GM23338 (cell line): ENCODE measurements around the gene ADTRP. TPM values are rescaled to one million over a fixed set of nuclear protein-coding genes. Genes with fewer than 3 reads are reported as not detected.

ENCODE experiments used
- ATAC-seq: fragments of 200-7000 bp; cut with Tn5 transposase; 3 replicates; pipeline ENCODE4 v1.9.1; 2020
- DNase-seq: peaks from one replicate; pipeline ENCODE4 v3.0.0-alpha.2; 2015; ENCODE audit warnings: low spot score
- H2AFZ ChIP-seq: fragments of 200-600 bp; sonication (generic); 2 replicates; pipeline ENCODE4 v1.8.0; 2016; ENCODE audit warnings: antibody characterized with exemption, mild to moderate bottlenecking, moderate library complexity
- H3F3A ChIP-seq: fragments of 200-600 bp; sonication (generic); replicated peaks from 2 replicates; pipeline ENCODE4 v1.8.0; 2017; ENCODE audit warnings: antibody characterized with exemption, mixed run types, low read depth
- H3K27ac ChIP-seq: fragments of 200-600 bp; sonication (generic); 2 replicates; pipeline ENCODE4 v1.6.1; 2016; ENCODE audit warnings: low read depth
- H3K27me3 ChIP-seq: fragments of 200-600 bp; sonication (generic); 2 replicates; pipeline ENCODE4 v1.8.0; 2016; ENCODE audit warnings: mild to moderate bottlenecking, mixed run types, moderate library complexity; ENCODE audit not compliant: insufficient read depth
- H3K36me3 ChIP-seq: fragments of 200-600 bp; sonication (generic); 2 replicates; pipeline ENCODE4 v1.8.0; 2016; ENCODE audit warnings: mild to moderate bottlenecking; ENCODE audit not compliant: insufficient read depth
- H3K4me1 ChIP-seq: fragments of 200-600 bp; sonication (generic); 2 replicates; pipeline ENCODE4 v1.8.0; 2016; ENCODE audit warnings: mild to moderate bottlenecking, moderate library complexity; ENCODE audit not compliant: insufficient read depth
- H3K4me2 ChIP-seq: fragments of 200-600 bp; sonication (generic); 2 replicates; pipeline ENCODE4 v1.7.1; 2017; ENCODE audit warnings: mixed run types
- H3K4me3 ChIP-seq: fragments of 200-600 bp; sonication (generic); 2 replicates; pipeline ENCODE4 v1.6.1; 2016; ENCODE audit warnings: mixed run types
- H3K79me2 ChIP-seq: fragments of 200-600 bp; sonication (generic); replicated peaks from 2 replicates; pipeline ENCODE4 v1.8.0; 2017; ENCODE audit warnings: mild to moderate bottlenecking; ENCODE audit not compliant: insufficient read depth
- H3K9me2 ChIP-seq: fragments of 200-600 bp; sonication (generic); 2 replicates; pipeline ENCODE4 v1.8.0; 2017; ENCODE audit not compliant: insufficient read depth
- H4K20me1 ChIP-seq: fragments of 200-600 bp; sonication (generic); replicated peaks from 2 replicates; pipeline ENCODE4 v1.8.0; 2017; ENCODE audit warnings: mild to moderate bottlenecking; ENCODE audit not compliant: insufficient read depth
- H3K27ac Mint-ChIP-seq: 2 replicates; pipeline ENCODE4 v1.8.0; 2020; ENCODE audit warnings: inconsistent platforms, mild to moderate bottlenecking, moderate library complexity, mixed read lengths
- H3K27me3 Mint-ChIP-seq: 3 replicates; pipeline ENCODE4 v1.8.0; 2022; ENCODE audit warnings: low read depth, mild to moderate bottlenecking, moderate library complexity, mixed read lengths, inconsistent platforms; ENCODE audit not compliant: insufficient read depth, poor library complexity
- H3K36me3 Mint-ChIP-seq: 3 replicates; pipeline ENCODE4 v1.8.0; 2021; ENCODE audit warnings: low read depth, mild to moderate bottlenecking, inconsistent platforms, moderate library complexity, mixed read lengths
- H3K4me1 Mint-ChIP-seq: 3 replicates; pipeline ENCODE4 v1.8.0; 2020; ENCODE audit warnings: mild to moderate bottlenecking, inconsistent platforms, mixed read lengths
- H3K4me3 Mint-ChIP-seq: 3 replicates; pipeline ENCODE4 v1.8.0; 2021; ENCODE audit warnings: moderate library complexity, mild to moderate bottlenecking, inconsistent platforms, mixed read lengths
- H3K9me3 Mint-ChIP-seq: 3 replicates; pipeline ENCODE4 v1.8.0; 2020; ENCODE audit warnings: moderate library complexity, mild to moderate bottlenecking, inconsistent platforms, mixed read lengths
- CREB1 ChIP-seq: fragments of 250-450 bp; sonication (Bioruptor Pico); IDR thresholded peaks from 2 replicates; pipeline ENCODE4 v1.5.0; 2020; ENCODE audit warnings: low read depth, mild to moderate bottlenecking, moderate library complexity
- EZH2 ChIP-seq: fragments of 200-600 bp; sonication (generic); IDR thresholded peaks from one replicate; pipeline ENCODE4 v1.8.0; 2017; ENCODE audit warnings: antibody characterized with exemption, mild to moderate bottlenecking, low read depth; ENCODE audit not compliant: unreplicated experiment
- JUNB ChIP-seq: IDR thresholded peaks from one replicate; pipeline ENCODE4 v1.6.1; 2016; ENCODE audit warnings: antibody characterized with exemption; ENCODE audit not compliant: unreplicated experiment
- NANOG ChIP-seq: IDR thresholded peaks from 2 replicates; pipeline ENCODE4 v1.6.1; 2016; ENCODE audit warnings: antibody characterized with exemption, borderline replicate concordance
- POLR2AphosphoS5 ChIP-seq: IDR thresholded peaks from 2 replicates; pipeline ENCODE4 v1.6.1; 2016; ENCODE audit warnings: antibody characterized with exemption, low read depth
- STAT1 ChIP-seq: IDR thresholded peaks from one replicate; pipeline ENCODE4 v1.6.1; 2016; ENCODE audit warnings: antibody characterized with exemption; ENCODE audit not compliant: unreplicated experiment
- ZNF114 ChIP-seq: fragments of 250-450 bp; sonication (Bioruptor Pico); IDR thresholded peaks from 2 replicates; pipeline ENCODE4 v1.5.0; 2020; ENCODE audit warnings: mild to moderate bottlenecking, moderate library complexity
- ZNF331 ChIP-seq: fragments of 250-450 bp; sonication (Bioruptor Pico); IDR thresholded peaks from 2 replicates; pipeline ENCODE4 v1.5.0; 2020; ENCODE audit warnings: low read depth, mild to moderate bottlenecking, moderate library complexity
- polyA plus RNA-seq: library from polyadenylated mRNA; unstranded; fragments of >200 nt; fragmentation: Nextera tagmentation; extraction: Ambion mirVana; gene quantifications from 2 replicates; pipeline ENCODE4 v1.2.1, GENCODE V29; 2016
- total RNA-seq: library from RNA; depleted of rRNA; stranded (reverse); fragments of >200 nt; shearing (Covaris generic); gene quantifications from 2 replicates; pipeline ENCODE4 v1.2.3, GENCODE V29; 2014
- TF ChIP-seq, protein P1 (sequence below), 2 experiments: fragments of 200-600 bp in 1 of 2; sonication (generic) in 1 of 2; conservative IDR thresholded peaks; 2 replicates each; pipeline versions ENCODE4 v1.5.1 to v1.6.1; 2016 to 2017; ENCODE audit warnings: antibody characterized with exemption in 2 of 2, low read depth in 2 of 2, mild to moderate bottlenecking in 2 of 2, moderate library complexity in 1 of 2
- TF ChIP-seq, protein P2 (sequence below): fragments of 250-450 bp; sonication (Bioruptor Pico); IDR thresholded peaks from 2 replicates; pipeline ENCODE4 v1.5.0; 2020; ENCODE audit warnings: mild to moderate bottlenecking, moderate library complexity

ADTRP gene
- total and polyA plus RNA-seq, 2 experiments from 2014 or later: not detected

DNA sequence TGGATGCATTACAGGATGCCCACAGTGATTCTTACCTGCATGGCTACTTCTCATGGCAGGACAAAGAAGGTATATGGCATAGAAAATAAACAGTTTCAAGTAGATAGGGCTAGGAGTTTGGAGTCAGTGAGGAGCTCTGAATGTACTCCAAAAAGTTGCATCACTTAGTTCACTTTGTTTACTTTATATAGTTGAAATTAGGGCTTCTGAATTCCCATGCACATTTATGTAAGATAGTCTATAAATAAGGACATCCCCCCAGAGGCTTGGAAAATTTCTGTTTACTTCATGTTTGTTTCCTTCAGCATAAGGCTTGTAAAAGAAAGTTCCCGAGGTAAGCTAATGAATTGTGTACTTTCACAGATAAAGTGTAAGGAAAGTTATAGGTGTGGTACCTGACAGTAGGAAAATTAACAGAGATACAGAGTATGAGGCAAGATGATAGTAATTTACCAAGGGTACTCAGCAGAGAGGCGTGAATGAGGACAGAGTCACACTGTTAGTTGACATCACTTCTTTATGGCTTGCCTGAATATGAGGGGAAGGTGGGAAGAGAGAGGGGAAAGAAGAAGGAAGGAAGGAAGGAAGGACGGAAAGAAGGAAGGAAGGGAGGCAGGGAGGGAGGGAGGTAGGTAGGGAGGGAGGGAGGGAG, 51.1 kb downstream of the ADTRP start:
- Histone ChIP-seq H3K4me3 (no peak overlapping the region), H3F3A (no peaks in the 10 kb centered on the region), H3K4me1 (no peaks in the 10 kb centered on the region), H3K27ac (no peak overlapping the region), H3K79me2 (no peaks in the 10 kb centered on the region), H3K36me3 (no peaks in the 10 kb centered on the region), H3K9me2 (no peaks in the 10 kb centered on the region; the same call in 1 of the 2 replicates), H4K20me1 (no peaks in the 10 kb centered on the region), H2AFZ (no peak overlapping the region), H3K27me3 (no peaks in the 10 kb centered on the region), H3K4me2 (no peak overlapping the region)
- DNase-seq (no peak), ATAC-seq (no peak)
- peaks cover 5% of the 10 kb centered on the region for H3K4me1 Mint-ChIP-seq
- no peak for TF ChIP-seq JUNB
- no peak for TF ChIP-seq NANOG
- no peak for TF ChIP-seq STAT1
- no peak for TF ChIP-seq ZNF331 (CRISPR knock-in tag)
- TF ChIP-seq POLR2AphosphoS5: no peak
- TF ChIP-seq, protein P1, sequence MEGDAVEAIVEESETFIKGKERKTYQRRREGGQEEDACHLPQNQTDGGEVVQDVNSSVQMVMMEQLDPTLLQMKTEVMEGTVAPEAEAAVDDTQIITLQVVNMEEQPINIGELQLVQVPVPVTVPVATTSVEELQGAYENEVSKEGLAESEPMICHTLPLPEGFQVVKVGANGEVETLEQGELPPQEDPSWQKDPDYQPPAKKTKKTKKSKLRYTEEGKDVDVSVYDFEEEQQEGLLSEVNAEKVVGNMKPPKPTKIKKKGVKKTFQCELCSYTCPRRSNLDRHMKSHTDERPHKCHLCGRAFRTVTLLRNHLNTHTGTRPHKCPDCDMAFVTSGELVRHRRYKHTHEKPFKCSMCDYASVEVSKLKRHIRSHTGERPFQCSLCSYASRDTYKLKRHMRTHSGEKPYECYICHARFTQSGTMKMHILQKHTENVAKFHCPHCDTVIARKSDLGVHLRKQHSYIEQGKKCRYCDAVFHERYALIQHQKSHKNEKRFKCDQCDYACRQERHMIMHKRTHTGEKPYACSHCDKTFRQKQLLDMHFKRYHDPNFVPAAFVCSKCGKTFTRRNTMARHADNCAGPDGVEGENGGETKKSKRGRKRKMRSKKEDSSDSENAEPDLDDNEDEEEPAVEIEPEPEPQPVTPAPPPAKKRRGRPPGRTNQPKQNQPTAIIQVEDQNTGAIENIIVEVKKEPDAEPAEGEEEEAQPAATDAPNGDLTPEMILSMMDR (conservative IDR thresholded peaks at IDR 0.05; ENCODE audit: low read depth in 2 of 2): no peak
- TF ChIP-seq, protein P2, sequence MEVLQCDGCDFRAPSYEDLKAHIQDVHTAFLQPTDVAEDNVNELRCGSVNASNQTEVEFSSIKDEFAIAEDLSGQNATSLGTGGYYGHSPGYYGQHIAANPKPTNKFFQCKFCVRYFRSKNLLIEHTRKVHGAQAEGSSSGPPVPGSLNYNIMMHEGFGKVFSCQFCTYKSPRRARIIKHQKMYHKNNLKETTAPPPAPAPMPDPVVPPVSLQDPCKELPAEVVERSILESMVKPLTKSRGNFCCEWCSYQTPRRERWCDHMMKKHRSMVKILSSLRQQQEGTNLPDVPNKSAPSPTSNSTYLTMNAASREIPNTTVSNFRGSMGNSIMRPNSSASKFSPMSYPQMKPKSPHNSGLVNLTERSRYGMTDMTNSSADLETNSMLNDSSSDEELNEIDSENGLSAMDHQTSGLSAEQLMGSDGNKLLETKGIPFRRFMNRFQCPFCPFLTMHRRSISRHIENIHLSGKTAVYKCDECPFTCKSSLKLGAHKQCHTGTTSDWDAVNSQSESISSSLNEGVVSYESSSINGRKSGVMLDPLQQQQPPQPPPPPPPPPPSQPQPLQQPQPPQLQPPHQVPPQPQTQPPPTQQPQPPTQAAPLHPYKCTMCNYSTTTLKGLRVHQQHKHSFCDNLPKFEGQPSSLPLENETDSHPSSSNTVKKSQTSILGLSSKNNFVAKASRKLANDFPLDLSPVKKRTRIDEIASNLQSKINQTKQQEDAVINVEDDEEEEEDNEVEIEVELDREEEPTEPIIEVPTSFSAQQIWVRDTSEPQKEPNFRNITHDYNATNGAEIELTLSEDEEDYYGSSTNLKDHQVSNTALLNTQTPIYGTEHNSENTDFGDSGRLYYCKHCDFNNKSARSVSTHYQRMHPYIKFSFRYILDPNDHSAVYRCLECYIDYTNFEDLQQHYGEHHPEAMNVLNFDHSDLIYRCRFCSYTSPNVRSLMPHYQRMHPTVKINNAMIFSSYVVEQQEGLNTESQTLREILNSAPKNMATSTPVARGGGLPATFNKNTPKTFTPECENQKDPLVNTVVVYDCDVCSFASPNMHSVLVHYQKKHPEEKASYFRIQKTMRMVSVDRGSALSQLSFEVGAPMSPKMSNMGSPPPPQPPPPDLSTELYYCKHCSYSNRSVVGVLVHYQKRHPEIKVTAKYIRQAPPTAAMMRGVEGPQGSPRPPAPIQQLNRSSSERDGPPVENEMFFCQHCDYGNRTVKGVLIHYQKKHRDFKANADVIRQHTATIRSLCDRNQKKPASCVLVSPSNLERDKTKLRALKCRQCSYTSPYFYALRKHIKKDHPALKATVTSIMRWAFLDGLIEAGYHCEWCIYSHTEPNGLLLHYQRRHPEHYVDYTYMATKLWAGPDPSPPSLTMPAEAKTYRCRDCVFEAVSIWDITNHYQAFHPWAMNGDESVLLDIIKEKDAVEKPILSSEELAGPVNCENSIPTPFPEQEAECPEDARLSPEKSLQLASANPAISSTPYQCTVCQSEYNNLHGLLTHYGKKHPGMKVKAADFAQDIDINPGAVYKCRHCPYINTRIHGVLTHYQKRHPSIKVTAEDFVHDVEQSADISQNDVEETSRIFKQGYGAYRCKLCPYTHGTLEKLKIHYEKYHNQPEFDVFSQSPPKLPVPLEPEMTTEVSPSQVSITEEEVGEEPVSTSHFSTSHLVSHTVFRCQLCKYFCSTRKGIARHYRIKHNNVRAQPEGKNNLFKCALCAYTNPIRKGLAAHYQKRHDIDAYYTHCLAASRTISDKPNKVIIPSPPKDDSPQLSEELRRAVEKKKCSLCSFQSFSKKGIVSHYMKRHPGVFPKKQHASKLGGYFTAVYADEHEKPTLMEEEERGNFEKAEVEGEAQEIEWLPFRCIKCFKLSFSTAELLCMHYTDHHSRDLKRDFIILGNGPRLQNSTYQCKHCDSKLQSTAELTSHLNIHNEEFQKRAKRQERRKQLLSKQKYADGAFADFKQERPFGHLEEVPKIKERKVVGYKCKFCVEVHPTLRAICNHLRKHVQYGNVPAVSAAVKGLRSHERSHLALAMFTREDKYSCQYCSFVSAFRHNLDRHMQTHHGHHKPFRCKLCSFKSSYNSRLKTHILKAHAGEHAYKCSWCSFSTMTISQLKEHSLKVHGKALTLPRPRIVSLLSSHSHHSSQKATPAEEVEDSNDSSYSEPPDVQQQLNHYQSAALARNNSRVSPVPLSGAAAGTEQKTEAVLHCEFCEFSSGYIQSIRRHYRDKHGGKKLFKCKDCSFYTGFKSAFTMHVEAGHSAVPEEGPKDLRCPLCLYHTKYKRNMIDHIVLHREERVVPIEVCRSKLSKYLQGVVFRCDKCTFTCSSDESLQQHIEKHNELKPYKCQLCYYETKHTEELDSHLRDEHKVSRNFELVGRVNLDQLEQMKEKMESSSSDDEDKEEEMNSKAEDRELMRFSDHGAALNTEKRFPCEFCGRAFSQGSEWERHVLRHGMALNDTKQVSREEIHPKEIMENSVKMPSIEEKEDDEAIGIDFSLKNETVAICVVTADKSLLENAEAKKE (CRISPR knock-in tag): no peak
- TF ChIP-seq ZNF114 (CRISPR knock-in tag): no peak
- no peak for TF ChIP-seq CREB1
- no peak for TF ChIP-seq EZH2
- H3K27ac Mint-ChIP-seq: no peak overlapping the region
- no peaks in the 10 kb centered on the region for H3K36me3 Mint-ChIP-seq
- H3K4me3 Mint-ChIP-seq: no peak overlapping the region
- H3K9me3 Mint-ChIP-seq: peaks cover 4% of the 10 kb centered on the region; the same call in 2 of the 3 replicates
- H3K27me3 Mint-ChIP-seq: no peaks in the 10 kb centered on the region
